ENCODE measurements around the gene FGF2.

DNA sequence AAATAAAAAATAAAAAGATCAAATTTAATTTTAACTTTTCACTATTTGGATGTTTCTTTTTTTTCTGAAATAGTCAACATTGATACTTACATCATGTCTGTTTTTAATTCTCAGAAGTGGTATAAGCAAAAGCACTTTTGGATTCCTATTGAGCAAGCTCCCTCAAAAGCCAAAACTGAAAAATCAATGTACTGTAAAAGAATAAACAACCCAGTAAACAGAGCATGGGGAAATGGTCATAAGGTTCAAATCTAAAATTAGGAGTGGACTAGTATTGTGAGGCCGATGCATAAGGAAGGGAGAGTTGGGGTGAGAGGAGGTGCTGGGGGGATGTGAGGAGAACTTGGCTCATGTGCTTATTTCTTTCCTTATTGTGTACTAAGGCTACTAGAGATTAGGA is 57.9 kb downstream of the FGF2 start:
- TF ChIP-seq POLR2A (IDR thresholded peaks at IDR 0.05) (no peak), EP300 (IDR thresholded peaks at IDR 0.05) (no peak)
- TF ChIP-seq, protein P1, sequence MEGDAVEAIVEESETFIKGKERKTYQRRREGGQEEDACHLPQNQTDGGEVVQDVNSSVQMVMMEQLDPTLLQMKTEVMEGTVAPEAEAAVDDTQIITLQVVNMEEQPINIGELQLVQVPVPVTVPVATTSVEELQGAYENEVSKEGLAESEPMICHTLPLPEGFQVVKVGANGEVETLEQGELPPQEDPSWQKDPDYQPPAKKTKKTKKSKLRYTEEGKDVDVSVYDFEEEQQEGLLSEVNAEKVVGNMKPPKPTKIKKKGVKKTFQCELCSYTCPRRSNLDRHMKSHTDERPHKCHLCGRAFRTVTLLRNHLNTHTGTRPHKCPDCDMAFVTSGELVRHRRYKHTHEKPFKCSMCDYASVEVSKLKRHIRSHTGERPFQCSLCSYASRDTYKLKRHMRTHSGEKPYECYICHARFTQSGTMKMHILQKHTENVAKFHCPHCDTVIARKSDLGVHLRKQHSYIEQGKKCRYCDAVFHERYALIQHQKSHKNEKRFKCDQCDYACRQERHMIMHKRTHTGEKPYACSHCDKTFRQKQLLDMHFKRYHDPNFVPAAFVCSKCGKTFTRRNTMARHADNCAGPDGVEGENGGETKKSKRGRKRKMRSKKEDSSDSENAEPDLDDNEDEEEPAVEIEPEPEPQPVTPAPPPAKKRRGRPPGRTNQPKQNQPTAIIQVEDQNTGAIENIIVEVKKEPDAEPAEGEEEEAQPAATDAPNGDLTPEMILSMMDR (IDR thresholded peaks at IDR 0.05): no peak

Measured in tibial nerve (tissue), 4 donors.